ENCODE measurements around the gene EPB41L4A.

The EPB41L4A gene

DNA sequence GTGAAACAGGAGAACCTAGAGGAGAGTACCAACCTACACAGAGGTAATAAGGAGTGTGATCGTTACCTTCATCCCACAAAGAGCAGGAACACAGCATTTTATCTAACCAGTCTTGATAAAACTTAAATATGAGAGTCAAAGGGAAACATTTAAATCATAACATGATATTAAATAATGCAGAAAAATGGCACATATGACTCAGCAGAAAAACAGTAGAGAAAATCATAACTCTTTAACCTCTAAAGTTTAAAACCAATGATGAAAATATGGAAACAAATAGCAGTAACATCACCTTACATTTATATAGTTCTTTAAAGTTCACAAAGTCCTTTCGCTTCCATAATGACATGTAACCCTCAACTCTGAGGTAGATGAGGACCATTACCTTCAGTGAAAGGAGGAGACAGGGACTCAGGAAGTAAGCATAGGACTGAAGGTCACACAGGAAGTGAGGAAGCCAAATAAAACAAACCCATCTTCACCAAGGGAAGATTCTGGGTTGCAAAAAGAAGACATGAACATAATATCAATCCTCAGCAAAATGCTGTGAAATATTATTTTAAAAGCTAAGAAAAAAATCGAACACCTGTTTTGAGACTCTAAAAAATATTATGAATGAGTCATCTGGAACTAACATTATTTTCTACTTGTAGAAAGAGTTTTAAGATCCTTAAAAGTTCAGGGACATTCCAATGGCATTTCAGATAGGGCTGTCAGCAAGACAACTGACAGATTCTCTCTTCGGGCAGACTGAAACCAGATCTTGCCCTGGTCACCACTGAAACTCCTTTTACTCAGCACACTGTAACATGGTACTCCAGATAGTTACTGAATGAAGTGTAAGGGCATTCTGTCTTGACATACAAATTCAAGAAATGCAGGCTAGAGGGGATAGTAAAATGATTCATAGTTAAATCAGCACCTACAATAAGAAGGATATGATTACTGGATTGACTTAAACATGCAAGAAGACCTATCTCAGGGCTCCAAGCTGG lies 148.5 kb downstream of the EPB41L4A start:
- intact Hi-C loops (cut with DNase I; ENCODE audit: low total_unique reads): no loop called here
- H3K36me3 ChIP-seq: peaks cover 0 to 2% (median 0%) of the 10 kb centered on the region in 3 donors
- H3K4me1 ChIP-seq: peaks cover 0 to 9% (median 3%) of the 10 kb centered on the region in 4 donors
- DNase-seq: no peak
- TF ChIP-seq, protein P1, sequence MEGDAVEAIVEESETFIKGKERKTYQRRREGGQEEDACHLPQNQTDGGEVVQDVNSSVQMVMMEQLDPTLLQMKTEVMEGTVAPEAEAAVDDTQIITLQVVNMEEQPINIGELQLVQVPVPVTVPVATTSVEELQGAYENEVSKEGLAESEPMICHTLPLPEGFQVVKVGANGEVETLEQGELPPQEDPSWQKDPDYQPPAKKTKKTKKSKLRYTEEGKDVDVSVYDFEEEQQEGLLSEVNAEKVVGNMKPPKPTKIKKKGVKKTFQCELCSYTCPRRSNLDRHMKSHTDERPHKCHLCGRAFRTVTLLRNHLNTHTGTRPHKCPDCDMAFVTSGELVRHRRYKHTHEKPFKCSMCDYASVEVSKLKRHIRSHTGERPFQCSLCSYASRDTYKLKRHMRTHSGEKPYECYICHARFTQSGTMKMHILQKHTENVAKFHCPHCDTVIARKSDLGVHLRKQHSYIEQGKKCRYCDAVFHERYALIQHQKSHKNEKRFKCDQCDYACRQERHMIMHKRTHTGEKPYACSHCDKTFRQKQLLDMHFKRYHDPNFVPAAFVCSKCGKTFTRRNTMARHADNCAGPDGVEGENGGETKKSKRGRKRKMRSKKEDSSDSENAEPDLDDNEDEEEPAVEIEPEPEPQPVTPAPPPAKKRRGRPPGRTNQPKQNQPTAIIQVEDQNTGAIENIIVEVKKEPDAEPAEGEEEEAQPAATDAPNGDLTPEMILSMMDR (IDR thresholded peaks at IDR 0.05): no peak
- H3K27me3 ChIP-seq: no peaks in the 10 kb centered on the region
- H3K4me3 ChIP-seq: no peak overlapping the region
- H3K9me3 ChIP-seq: no peaks in the 10 kb centered on the region
- no peak overlapping the region for H3K27ac ChIP-seq

DNA sequence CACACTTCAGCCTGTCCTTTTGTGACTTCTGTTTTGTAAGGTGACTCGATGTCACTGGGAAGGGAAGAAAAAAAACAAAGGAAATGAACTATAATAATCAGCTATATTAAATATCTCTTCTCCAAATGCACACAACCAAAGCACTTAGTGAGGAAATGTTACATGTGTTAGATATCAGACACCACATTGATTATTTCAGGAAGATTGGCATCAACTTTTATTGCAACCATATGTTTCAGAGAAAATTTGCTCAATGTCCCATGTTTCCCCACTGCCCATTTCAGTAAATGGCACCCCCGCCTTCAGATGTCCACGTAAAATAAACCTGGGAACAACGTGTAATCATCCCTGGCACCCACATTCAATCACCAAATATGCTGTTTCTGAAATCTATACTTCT lies 151.8 kb downstream of the EPB41L4A start:
- TF ChIP-seq, protein P1 (IDR thresholded peaks at IDR 0.05): no peak
- Histone ChIP-seq H3K27me3 (no peaks in the 10 kb centered on the region), H3K4me3 (no peak overlapping the region), H3K4me1 (peaks cover 0 to 9% (median 3%) of the 10 kb centered on the region in 4 donors), H3K9me3 (no peaks in the 10 kb centered on the region), H3K36me3 (peaks cover 0 to 11% (median 9%) of the 10 kb centered on the region in 3 donors), H3K27ac (no peak overlapping the region)
- intact Hi-C loops (cut with DNase I; ENCODE audit: low total_unique reads): no loop called here
- DNase-seq: no peak

DNA sequence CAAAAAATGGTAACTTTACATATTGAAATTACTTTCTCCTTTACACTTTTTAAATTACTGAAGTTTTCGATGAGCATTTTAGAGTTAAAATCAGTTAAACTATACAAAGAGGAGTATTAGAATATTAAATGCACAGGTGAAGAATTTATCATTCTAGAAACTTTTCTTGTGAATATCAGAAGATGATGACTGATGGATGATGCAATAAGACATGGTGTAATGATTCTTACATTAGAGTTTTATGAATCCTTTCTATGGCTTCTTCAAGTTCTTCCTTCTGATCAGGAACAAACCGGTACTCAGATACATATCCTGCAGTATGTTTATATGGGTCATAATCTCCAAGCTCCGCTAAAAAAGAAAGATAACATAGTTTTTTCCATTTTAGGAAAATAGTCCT lies 154.4 kb downstream of the EPB41L4A start:
- intact Hi-C loops (cut with DNase I; ENCODE audit: low total_unique reads): no loop called here
- DNase-seq: no peak
- Histone ChIP-seq H3K27ac (no peak overlapping the region), H3K9me3 (no peaks in the 10 kb centered on the region), H3K36me3 (peaks cover 0 to 11% (median 9%) of the 10 kb centered on the region in 3 donors), H3K27me3 (no peaks in the 10 kb centered on the region), H3K4me1 (no peaks in the 10 kb centered on the region), H3K4me3 (no peak overlapping the region)
- TF ChIP-seq, protein P1 (IDR thresholded peaks at IDR 0.05): no peak

DNA sequence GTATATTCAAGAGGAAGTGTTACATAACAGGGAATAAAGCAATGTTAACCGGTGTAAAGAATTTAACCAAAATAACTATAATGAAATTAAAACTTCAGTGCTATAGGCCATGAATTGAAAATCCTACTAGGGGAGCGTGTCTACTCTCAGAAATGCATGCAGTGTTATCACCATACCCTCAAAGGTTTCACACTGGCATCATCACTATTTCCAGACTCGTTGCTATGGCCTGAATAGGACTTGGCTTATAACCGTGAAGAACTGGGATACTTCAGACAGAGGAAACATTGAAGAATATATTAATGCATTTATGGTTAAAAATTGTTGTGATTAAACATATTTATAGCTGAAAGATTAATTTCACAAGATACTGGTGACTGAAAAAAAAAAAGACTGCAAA lies 154.9 kb downstream of the EPB41L4A start:
- Histone ChIP-seq H3K4me1 (no peaks in the 10 kb centered on the region), H3K9me3 (no peaks in the 10 kb centered on the region), H3K27ac (no peak overlapping the region), H3K4me3 (no peak overlapping the region), H3K36me3 (peaks cover 0 to 11% (median 9%) of the 10 kb centered on the region in 3 donors), H3K27me3 (no peaks in the 10 kb centered on the region)
- TF ChIP-seq, protein P1 (IDR thresholded peaks at IDR 0.05): no peak
- intact Hi-C loops (cut with DNase I; ENCODE audit: low total_unique reads): no loop called here
- DNase-seq: no peak

DNA sequence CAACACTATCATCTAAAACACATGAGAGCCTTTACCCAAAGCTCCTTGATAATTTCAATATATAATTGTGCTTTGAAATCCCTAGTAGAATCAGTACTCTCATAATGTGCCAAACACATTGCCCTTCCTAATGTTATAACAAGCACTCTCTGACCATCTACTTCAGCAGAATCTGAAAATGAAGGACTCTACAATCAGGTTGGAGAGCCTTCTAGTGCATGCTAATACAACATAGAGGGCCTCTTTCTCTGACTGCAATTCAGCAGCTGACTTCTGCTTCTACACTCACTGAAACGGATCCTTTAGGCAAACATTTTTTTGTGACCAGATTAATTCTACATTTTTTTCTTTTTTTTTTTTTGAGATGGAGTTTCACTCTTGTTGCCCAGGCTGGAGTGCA lies 155.6 kb downstream of the EPB41L4A start:
- DNase-seq: no peak
- intact Hi-C loops (cut with DNase I; ENCODE audit: low total_unique reads): no loop called here
- Histone ChIP-seq H3K9me3 (no peaks in the 10 kb centered on the region), H3K4me3 (no peak overlapping the region), H3K36me3 (peaks cover 0 to 11% (median 9%) of the 10 kb centered on the region in 3 donors), H3K27me3 (no peaks in the 10 kb centered on the region), H3K4me1 (no peaks in the 10 kb centered on the region), H3K27ac (no peak overlapping the region)
- TF ChIP-seq, protein P1 (IDR thresholded peaks at IDR 0.05): no peak
